ENCODE measurements around the gene POLR2L.
A peak's percentile ranks its signal among the peaks of the same experiment; 100 is the strongest.

The POLR2L gene

DNA sequence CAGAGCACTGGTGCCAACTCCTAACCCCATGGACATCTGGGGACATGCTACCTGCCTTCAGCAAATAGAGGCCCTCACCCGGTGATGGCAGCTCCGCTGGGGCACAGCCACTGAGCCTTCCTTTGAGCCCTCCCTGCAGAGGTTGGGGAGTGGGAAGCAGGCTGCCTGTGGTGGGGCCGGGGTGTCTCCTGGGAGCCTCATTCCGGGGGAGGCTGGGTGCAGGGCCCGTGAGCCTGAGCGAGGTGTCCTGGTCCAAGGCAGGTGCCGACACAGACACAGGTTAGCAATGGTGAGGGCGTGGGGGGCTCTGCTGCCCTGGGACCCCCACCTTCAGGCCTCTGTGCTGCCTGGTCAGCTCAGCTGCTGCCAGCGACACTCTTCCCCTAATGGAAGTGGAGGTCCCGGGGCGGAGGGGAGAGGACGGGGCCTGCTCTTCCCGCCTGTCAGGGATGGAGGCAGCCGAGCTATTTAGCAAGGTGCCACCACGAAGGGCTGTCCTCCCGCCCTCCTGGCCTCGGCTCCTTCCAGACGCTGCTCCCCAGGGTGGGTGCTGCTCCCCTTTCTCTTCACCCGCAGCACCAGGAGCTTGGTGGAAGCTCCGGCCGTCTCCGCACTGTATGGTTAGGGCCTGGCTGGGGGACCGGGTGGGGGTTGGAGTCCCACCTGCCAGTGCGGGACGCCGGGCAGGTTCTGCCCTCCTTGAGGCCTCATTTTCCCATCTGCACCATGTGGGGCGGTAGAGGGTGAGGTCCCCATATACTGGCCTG, 11.5 kb upstream of the POLR2L start:
- DNase-seq: no peak

DNA sequence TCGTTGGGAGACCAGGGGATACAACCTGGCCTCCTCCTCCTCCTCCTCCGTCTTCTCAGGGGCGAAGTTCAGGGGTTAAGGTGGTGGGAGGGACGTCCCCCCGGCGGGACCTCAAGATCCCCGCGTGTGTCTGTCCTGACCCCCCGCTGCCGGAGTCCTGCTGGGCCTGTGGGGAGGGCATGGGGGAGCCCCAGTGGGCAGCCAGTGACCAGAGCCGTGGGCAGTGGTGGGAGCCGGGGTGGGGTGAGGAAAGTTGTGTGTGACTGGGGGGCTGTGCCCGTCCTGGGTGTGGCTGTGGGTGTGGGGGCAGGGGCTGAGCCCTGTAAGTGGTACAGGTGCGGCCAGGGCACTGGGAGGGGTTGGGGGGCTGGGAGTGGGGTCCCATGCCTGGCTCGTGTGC, 10.4 kb upstream of the POLR2L start:
- no peak for DNase-seq

DNA sequence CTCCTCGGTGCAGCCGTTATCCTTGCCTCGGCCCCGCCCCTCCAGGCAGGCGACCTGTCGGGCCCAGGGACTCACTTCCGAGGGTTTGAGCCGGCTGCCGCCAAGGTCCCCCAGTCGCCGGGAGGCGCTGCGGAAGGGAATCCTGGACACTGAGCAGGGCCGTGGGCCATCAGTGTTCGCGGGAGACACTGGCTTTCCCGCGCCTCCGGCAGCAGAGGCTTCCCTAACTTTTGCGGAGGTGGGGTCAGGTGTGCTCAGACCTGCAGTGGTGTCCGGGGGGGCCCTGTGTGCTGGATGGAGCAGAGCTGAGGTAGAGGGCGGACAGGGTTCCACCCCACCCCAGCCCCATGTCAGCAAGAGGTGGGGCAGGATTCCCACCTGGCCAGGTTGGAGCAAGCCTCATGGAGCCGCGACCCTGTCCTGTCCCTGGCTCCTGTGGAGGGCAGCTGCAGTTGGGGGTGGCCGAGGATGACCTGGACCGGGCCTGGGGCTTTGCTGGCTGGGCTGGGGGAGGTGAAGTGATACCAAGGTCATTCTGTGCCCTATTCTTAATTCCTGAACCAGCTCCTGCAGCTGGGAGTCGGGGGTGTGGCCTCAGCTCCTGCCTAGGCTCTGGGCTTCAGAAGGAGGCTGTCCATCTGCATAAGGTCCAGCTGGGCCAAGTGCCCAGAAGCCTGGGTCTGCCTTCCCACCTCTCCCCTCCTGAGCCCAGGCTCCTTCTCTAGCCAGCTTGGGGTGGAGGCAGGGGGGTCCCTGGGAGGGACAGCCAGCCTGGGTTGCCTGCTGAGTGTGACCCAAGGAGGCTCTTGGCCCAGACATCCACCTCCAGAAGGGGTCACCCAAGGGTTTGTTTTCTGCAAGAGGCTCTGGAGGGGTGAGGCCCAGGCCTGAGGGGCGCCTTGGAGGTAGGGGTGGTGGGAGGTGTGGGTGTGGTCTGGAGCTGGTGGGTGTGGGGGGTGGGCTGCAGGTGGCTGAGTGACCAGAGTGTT, 8.7 kb upstream of the POLR2L start:
- DNase-seq: peak in 1 of 2 experiments; percentile 84

DNA sequence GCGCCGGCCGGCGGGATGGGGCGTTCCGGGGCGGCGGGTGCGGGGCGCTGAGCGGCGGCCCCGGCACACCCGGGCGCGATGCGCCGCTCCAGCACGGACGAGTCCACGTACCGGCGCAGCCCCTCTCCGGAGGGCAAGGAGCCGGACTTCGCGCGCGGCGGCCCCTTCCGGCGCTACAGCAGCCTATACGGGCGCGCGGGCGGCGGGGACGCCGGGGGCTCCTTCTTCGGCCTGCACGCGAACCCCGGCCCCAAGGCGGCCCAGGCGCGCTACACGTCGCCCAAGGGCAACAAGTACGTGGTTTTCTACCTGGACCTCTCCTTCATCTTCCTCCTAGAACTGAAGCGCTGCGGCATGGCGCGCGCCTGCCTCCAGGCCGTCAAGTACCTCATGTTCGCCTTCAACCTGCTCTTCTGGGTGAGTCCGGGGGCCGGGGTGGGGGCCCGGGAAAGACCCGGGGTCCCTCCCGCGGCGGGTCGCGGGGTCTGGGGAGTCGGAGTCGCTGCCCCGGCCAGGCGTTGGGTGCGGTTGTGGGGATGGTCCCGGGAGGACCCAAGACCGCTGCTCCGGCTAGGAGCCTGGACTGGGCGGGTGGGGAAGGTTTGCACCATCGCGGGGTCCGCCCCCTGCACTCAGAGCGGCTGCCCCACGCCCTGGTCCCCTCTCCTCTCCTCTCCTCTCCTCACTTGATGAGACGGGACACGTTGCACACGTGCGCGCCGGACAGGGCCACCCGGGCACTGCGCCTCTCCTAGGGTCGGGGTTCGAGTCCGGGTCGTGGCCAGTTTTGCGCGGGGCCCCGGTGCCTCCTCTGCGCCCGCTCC, 7.8 kb upstream of the POLR2L start:
- DNase-seq: peak in 1 of 2 experiments; percentile 84

DNA sequence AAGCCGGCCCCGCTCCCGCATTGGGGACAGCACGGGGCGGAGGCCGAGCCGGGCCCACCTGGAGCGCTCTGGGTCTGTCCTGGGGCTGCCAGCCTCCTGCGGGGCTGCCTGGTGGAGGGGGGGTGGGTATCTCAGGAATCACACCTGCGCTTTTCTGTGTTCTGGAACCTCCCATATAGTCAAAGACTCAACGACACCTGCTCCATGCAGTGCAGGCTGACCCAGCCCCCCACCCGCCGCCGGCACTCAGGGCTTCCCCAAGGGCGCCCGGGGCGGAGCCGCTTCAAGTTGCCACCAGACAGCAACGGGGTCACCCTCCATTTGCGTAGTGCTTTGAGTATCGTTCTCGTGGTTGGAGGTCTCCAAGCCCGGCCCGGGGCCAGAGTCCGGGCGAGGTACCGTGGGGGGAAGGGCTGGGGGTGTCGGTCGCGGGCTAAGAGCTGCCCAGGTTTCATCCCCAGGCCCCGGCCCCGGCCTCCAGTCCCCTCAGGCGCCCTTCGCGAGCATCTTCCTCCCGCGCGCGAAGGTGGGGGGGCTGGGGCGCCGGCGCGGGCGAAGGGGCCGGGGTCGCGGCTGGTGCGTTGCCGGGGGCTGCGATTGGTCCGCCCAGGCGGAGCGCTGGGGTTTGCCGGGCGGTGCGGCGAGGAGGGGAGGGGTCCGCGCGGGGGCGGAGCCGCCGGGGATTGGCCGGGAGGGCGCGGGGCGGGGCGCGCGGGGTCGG, 6.9 kb upstream of the POLR2L start:
- DNase-seq: peak; percentile 61 to 92

DNA sequence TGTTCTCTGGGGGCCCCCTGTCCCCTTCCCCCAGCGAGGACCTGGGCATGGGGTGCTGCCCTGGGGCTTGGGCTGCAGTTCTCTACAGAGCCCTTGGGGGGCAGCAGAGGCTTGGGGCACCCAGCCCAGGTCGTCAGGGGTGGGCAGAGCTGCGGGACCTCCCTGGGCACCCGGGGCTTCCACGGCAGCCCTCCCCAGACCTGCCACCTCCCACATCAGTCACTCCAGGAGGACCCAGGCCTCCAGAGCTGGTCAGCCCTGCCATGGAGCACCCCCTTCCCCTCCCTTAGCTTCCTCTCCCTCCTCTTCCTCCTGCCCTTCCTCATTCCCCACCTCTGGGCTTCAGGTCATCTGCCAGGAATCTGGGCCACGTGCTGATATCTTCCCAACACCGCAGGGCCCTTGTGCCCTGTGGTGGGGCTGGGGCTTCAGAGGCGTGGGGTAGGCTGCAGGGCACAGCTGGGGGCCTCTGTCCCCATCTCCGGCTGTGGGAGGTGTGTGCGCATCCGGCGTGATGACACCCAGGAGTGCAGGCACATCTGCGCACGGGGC, 6.1 kb upstream of the POLR2L start:
- peak; percentile 35 to 75 for DNase-seq

DNA sequence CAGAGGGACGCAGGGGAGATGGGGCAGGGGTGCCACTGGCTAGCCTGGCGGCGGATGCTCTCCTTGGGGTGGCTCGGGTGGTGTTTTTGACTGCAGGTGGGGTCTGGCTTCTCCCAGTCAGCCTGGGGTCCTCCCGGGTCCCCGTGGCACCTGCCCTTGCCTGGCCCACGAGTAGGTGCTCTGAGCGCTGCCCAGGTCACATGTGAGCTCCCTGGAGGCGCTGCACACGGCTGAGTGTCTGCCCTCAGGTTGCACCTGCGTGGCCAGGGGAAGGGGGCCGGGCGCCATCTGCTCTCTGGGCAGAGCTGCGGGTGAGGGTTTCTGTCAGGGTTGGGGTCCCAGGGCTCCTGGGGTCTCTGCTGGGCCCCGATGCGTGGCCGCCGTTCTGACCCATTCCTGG, 5.5 kb upstream of the POLR2L start:
- no peak for DNase-seq

DNA sequence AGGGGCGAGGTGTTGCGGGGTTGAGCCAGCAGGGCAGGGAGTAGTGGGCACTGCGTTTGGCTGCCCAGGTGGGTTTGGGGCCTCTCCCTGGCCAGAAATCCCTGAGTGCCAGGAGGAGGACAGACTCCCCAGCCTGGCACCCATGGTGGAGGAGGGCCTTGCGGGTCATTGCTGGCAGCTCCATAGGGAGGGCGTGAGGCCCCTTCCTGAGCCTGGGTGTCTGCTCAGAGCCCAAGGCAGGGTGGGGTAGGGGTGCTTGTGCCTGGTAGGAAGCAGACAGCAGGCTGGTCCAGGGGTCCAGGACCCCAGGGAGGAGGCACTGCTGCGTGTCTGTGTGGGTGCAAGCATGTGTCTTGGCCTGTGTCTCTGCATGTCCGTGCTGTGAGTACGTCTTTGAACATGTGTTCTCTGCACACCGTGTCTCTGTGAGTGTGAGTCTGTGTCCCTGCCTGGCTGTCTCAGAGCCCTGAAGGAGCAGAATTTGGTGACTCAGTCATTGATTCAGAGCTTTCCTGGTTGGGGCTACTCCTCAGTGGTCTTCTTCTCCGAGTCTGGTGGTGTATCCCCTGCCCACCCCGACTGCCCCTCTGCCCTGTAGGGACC, 4.3 kb upstream of the POLR2L start:
- DNase-seq: no peak

DNA sequence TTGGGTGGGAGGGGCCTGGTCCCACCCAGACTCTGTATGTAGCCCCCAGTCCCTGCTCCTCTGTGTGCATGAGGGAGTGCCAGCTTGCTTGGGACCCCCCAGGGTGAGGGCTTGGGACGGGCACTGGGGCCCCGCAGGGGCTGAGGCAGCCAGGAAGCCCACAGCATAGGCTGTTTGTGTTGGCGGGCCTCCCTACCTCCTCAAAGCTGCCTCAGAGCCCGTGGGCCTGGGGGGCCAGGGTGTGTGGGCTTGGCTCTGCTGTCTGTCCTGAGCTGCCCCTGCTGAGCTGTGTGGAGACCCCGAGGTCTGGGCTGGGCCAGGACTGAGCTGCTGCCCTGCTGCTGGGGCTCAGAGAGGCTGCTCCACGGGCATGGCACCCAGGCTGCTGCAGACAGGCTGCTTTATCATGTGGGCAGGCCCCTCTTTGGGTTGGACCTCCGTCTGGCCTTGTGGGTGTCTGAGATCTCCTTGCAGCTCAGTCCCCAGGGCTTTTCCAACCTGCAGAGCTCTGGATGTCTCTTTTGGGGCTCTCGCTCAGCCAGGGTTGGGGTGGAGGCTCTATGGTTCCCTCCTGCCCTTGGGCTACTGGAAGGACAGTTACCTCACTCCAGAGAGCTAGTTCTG, 3.7 kb upstream of the POLR2L start:
- no peak for DNase-seq

DNA sequence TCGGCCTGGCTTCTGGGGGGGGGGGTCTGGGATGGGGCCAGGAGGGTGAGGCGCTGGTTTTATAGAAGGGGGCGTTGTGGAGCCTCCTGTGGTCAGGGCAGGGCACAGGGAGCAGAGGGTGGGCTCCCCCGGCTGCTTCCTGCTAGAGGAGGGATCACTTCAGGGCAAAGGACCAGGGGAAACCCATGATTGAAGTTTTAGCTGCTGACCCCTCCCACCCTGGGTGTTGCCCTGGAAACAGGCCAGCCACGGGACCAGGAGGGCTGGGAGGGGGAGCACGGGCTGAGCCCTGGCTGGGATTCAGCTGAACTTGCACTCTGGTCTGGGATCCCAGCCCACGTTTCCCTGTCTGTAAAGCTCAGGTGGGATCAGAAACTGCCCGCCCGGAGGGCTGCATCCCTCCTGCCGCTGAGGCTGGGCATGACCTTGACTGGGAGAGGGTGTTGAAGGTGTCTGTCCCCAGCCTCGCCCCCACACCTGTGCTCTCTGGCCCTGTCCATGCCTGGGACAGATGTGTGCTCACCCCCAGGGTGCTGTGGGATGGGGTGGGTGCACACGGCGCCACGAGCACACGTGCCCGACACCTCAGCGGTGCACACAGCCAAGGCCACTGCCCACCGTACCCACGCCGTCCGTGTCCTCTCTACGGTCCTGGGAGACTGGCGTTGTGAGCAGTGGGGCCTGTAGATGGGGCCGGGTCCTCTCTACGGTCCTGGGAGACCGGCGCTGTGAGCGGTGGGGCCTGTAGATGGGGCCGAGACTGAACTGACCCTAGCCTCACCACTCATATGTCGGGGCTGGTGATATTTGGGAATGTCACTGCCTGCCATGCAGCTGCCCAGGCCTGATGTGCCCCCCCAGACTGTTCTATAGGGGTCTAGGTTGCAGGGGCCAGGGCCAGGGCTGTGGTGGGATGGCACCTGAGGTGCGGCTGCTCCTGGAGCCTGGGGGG, 2.6 kb upstream of the POLR2L start:
- DNase-seq: no peak

DNA sequence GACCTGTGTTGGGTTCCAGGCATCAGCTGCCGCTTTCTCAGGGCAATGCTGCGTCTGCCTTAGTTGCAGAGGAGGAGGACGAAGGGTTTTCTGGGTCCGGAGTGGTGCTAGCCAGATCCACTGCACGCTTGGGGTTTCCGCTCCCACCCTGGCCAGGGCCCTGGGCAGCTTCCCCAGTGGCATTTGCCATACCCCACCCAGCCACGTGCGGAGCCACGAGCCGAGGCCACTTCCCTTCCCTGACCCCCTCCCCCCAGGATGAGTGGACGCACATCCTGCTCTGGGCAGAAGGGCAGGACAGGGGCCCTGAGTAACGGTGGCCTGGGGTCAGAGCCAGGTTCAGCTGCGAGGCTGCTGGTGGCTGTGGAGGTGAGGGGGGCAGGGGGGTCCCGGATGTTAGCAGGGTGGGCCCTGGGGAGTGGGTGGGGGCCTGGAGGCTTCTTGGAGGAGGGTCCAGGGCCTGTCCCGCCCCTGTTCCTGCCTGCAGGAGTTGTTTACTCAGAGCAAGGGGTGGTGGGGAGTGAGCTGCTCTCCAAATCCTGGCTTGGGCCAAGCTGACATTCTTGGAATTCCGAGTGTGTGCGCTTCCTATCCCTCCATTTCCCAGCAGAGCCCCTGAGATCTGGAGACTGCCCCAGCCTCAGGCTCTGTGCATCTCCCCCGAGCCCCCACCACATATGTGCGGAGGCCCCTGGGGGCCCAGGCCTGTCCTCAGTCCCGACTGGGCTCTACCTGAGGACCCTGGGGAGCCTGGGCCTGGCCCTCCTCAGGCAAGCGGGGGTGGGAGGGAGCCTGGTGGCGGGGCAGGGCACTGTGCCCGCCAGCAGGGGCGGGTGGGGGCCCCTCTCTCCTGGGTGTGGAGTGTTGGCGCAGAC, 1.7 kb upstream of the POLR2L start:
- no peak for DNase-seq

DNA sequence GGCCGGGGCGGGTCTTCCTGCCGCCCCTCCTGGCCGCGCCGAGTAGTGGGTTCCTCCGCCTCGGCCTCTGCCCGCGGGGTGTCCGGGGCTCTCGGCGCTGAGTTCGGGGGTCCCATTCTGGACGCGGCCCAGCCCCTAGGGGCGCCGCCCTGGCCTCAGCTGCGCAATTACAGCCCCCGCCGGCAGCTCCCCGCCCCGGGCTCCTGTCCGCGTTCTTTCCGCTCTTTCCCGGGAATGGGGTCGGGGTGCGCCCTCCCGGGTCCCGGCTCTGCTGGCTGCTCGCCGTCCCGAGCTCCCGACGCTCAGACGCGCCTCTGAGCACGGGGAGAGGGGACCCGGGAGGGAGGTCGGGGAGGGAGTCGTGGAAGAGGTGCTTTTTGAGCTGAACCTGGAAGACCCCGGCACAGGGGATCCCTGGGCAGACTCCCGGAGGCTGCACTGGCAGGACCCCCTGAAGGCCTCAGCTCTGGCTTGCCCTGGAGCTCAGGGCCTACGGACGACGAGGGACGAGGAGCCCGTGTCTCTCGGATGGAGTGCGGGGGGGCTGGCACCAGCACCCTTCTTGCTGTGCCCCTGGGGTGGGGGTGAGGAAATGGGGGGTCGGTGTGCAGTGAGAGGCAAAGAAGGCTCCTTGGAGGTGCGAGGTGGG, 881 bp upstream of the POLR2L start:
- no peak for DNase-seq

DNA sequence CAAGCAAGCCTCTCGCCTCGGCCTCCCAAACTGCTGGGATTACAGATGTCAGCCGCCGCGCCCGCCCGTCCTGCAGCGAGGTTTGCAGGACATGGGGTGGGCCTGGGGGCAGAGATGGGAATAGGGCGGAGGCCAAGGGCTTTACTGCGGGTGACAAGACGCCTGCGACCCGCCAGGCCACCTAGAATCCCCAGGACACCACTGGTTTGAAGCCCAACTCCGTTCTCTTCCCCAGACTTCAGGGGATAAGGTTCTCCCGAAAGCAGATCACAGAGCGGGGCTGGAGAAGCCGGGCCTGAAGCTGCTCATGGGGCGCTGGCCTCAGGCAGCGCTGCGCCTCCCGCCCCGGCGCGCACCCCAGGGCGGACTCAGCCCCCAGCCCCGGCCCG, 354 bp downstream of the POLR2L start:
- no peak for DNase-seq

DNA sequence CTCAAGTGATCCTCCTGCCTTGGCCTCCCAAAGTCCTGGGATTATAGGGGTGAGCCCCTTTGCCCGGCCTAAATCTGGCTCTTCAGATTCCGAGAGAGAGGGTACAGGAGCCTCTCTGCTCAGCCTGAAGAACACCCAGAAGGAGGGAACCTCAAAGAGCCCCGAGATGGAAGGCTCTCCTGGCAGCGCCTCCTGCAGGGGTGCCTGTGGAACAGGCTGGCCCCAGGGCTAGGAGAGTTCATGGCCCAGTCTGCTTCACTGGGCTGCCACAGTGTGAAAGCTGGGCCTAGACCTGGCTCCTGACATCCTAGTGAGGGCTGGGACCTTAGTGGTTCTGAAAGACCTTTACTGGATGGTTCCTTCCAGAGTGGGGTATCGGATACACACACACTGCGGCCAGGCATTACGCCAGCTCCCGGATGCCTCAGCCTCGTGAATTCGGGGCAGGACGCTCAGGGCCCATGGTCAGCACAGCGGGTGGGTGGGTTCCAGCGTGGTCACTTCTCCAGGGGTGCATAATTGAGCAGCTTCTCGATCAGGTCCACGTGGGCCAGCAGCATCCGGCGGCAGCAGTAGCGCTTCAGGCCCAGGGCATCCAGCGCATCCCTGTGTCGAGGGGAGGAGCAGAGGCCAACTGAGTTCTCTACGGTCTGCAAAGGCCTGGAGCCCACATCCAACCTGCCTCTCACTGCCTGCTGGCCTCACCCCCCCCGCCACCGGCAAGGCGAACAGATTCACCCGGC, 2.3 kb downstream of the POLR2L start:
- DNase-seq: no peak

DNA sequence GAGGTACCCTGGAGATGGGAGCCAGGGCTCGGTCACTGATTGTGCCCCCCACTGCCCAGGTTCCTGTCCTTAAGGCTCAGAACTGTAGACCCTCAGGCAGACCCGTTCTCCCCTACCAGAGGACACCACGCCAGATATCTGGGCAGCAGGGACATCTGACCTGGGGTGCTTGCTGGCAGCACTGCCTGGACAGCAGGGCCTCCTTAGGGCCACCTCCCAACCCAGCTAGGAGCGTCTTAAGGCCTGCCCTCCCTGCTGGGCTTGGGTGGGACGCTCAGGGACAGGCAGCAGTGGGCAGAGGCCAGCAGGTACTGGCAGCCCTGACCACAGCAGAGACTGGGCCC, 3.1 kb downstream of the POLR2L start:
- DNase-seq: no peak

DNA sequence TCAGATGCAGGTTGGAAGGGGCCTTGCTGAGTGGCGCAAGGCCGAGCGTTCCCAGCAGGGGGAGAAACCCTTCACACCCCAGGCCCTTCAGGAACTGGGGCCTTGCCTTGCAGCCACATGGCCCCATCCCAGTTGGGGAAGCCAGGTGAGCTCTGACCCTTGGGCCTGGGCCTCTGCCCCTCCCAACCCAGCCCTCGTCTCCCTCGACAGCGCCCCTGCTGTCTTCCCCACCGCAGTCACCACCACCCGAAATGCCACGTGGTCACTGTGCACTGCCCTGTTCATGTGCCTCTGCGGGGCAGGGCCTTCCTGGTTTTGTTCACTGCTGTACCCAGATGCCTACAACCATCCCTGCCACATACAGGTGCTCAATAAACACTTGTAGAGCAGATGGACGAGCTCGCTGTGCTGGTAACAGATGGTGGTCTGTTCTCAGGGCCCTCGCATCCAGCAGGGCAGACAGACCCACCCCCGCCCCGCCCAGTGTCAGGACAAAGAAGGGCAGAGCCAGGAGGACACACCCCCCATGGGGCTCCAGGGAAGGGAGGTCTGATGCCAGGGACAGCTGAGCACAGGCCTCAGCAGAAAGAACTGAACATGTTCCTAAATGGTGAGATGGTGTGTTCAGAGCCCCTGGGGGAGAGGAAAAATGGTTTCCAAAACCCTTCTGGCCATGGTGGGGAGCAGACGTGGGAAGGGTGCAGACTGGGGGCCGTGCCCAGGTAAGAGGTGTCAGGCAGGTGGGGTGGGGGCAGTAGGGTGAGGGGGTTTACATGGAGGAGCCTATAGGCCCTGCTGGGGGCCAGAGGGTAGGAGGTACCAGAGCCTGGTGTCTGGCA, 3.7 kb downstream of the POLR2L start:
- no peak for DNase-seq

DNA sequence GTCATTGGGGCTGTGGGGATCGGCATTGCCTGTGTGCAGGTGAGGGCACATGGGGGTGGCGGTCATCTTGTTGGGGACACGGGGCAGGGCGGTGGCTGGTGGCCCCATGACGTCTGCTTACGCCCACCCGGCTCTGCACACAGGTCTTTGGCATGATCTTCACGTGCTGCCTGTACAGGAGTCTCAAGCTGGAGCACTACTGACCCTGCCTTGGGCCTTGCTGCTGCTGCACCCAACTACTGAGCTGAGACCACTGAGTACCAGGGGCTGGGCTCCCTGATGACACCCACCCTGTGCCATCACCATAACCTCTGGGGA, 4.4 kb downstream of the POLR2L start:
- DNase-seq: no peak
